Activated CD8-positive, alpha-beta memory T cell treated with anti-CD3 and anti-CD28 coated beads, Interleukin-2, amount 50 U/mL, for 48 hours (primary cell): ENCODE measurements around the gene ADCY4.

Experiments used
- DNase-seq: peaks from one replicate; pipeline ENCODE4 v3.0.0-alpha.2; 2020

The ADCY4 gene

GRCh38 chr14:24271134-24271833, 63.6 kb downstream of the ADCY4 start, which contains the start of gene RABGGTA:
TSS of gene RABGGTA (minus strand) at chr14:24271597. CDS start at chr14:24271115, 482 bp downstream.
- peak; percentile 93 for DNase-seq

- DNase-seq = no peak
Measured at GRCh38 chr14:24270537-24271133, 64.2 kb downstream of the ADCY4 start.

- DNase-seq = no peak
Measured at GRCh38 chr14:24269910-24270536, 64.8 kb downstream of the ADCY4 start.

- DNase-seq = no peak
Measured at GRCh38 chr14:24269368-24269767, 65.5 kb downstream of the ADCY4 start.
